Stimulated activated naive CD8-positive, alpha-beta T cell treated with anti-CD3 and anti-CD28 coated beads, Interleukin-15, Interleukin-2, amounts not matched to agents 100 U/mL and 50 U/mL, for 24 hours (primary cell): ENCODE measurements around the gene TSPO2.

Experiments used
- ATAC-seq: fragments of 150-1000 bp; cut with Tn5 transposase; one replicate; pipeline ENCODE4 v1.10.0; 2021
- DNase-seq: peaks from one replicate; pipeline ENCODE4 v3.0.0; 2021

Gene TSPO2

GRCh38 chr6:41075651-41076626 is 33.7 kb downstream of the TSPO2 start:
- ATAC-seq = no peak
- DNase-seq = no peak

GRCh38 chr6:41077536-41077935 is 35.3 kb downstream of the TSPO2 start:
- DNase-seq = no peak
- ATAC-seq = no peak

DNA sequence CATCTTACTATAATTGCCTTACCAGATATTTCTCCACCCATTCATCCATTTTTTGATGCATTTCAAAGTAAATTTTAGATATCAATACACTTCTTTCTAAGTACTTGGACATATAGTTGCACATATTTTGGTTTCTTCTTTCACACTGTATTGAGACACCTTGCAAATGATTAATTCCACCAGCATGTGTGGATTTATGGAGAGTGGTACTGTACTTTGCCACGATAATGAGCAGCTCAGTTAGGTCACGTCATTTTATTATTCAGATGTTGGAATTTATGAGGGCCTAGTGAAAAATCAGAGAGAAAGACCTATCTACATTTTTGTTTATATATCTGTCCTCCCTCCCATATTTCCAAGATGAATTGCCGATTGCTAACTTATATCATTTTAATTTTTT is 35.8 kb downstream of the TSPO2 start:
- no peak for DNase-seq
- ATAC-seq = no peak

DNA sequence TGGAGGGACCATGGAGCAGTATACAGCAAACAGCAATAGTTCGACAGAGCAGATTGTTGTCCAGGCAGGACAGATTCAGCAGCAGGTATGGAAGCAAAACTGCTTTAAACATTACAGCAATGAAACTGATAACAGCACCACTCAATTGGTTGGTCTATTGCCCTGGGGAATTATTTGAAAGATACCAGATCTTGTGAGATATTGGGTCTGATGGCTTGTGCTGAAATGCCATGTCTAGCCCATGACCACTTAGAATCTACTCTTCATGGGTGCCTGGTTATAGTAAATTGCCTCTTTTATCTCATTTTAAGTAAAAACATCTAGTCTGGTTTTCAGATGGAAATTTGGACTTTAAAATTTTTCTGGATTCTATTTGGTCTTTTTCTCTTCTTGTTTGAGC is 36.8 kb downstream of the TSPO2 start:
- ATAC-seq = no peak
- no peak for DNase-seq

DNA sequence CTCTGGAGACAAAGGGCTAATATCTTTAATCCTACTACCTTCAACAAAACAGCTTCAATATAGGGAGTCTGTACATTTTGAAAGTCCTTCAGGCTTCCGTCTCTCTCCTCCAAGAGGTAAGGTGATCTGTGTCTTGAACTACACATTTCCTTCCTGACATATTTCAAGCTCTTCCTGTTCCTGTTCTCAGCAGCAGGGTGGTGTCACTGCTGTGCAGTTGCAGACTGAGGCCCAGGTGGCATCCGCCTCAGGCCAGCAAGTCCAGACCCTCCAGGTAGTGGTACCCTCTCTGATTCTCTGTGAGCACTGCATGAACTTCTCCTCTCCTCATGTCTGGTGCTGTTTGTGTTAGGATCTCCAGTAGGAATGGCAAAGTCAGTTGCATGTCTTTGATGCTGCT is 38.4 kb downstream of the TSPO2 start:
- ATAC-seq (no peak), DNase-seq (no peak)

DNA sequence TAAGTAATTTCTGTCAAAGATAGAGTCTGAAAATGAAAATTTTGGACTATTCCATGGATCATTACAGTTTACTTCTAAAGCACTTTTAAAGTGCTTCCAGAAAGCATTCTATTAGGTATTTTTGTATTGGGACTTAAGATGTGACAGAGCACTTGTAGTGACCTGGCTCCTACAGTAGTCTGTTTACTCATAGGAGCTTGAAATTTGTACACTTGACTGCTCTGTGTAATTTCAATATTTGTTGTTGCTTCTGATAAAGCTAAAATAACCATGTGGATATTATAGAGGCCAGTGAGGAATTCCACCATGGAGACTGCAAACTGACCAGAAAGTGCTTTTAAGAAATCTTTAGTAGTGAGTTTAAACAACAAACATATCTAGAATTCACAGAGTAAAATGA is 40.8 kb downstream of the TSPO2 start:
- DNase-seq = no peak
- no peak for ATAC-seq

DNA sequence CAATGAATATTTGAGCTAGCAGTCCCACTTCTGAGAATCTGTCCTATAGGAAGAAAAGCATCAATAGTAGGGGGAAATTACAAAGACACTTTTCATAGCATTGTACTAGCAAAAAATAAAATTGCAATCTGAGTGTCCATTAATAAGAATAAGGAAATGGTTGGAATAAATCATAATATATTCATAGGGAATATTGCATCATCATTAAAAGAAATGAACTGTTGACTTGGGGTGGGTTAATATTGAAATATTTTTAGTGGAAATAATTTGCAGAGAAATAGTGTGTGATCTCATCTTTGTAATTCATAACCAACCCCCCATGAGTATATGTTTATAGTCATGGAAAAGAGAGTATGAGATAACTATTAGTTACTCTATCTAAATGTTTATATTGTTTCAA is 42.9 kb downstream of the TSPO2 start:
- ATAC-seq = no peak
- no peak for DNase-seq

GRCh38 chr6:41088451-41088850 is 46.2 kb downstream of the TSPO2 start:
- no peak for DNase-seq
- no peak for ATAC-seq

GRCh38 chr6:41090841-41091761 is 48.8 kb downstream of the TSPO2 start:
- no peak for ATAC-seq
- DNase-seq = no peak

GRCh38 chr6:41092421-41093140 is 50.3 kb downstream of the TSPO2 start:
- ATAC-seq (no peak), DNase-seq (no peak)

DNA sequence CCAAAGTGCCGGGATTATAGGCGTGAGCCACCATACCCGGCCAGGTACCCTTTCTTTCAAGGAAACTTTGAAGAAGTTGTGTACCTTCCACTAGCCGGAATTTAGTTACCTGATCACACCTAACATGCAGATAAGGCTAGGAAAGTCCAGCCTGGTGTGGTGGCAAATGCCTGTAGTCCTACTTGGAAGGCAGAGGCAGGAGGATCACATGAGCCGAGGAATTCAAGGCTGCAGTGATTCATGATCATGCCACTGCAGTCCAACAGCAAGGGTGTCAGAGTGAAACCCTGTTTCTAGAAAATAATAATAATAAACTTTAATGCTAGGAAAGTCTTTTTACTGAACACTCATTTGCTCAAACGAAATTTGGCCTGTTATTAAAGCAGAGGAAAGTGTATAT is 51.5 kb downstream of the TSPO2 start:
- no peak for DNase-seq

More for the DNA sequence above, 51.5 kb downstream of the TSPO2 start:
- no peak for ATAC-seq
